PC-3 (cell line): Measurements from ENCODE around the gene PLEK2.

ENCODE experiments used
- CTCF ChIP-seq: fragments of 300-600 bp; sonication (generic); conservative IDR thresholded peaks from 2 replicates; pipeline ENCODE4 v1.5.1; 2017; ENCODE audit warnings: antibody characterized with exemption, low read depth, mild to moderate bottlenecking, low read length
- EZH2 ChIP-seq: fragments of 300-600 bp; sonication (generic); IDR thresholded peaks from one replicate; pipeline ENCODE4 v1.6.1; 2017; ENCODE audit warnings: antibody characterized with exemption, mild to moderate bottlenecking, low read length; ENCODE audit not compliant: unreplicated experiment

GRCh38 chr14:67352055-67352454 lies 59.9 kb downstream of the PLEK2 start:
- no peak for TF ChIP-seq EZH2
- no peak for TF ChIP-seq CTCF
